HG03196 (cell line): ENCODE data around the gene ZSCAN9.

Experiments used
- ATAC-seq: cut with Tn5 transposase; IDR thresholded peaks from one replicate; pipeline ENCODE4 v1.9.1; 2021; ENCODE audit not compliant: unreplicated experiment

The ZSCAN9 gene

GRCh38 chr6:28220257-28221133, 4.6 kb upstream of the ZSCAN9 start:
- no peak for ATAC-seq

- no peak for ATAC-seq
Measured at GRCh38 chr6:28224131-28225055, 682 bp upstream of the ZSCAN9 start.

- ATAC-seq = no peak
Measured at GRCh38 chr6:28226460-28226859, 1.4 kb downstream of the ZSCAN9 start.

- ATAC-seq = no peak
Measured at GRCh38 chr6:28232785-28233184, 7.7 kb downstream of the ZSCAN9 start.

GRCh38 chr6:28235912-28236452, 10.9 kb downstream of the ZSCAN9 start:
- no peak for ATAC-seq

GRCh38 chr6:28239636-28240035, 14.6 kb downstream of the ZSCAN9 start:
- peak; percentile 67 for ATAC-seq

GRCh38 chr6:28240471-28240870, 15.4 kb downstream of the ZSCAN9 start:
- no peak for ATAC-seq

- ATAC-seq = no peak
Measured at GRCh38 chr6:28243946-28244345, 18.9 kb downstream of the ZSCAN9 start.

- no peak for ATAC-seq
Measured at GRCh38 chr6:28245206-28245941, 20.3 kb downstream of the ZSCAN9 start.

- ATAC-seq = no peak
Measured at GRCh38 chr6:28248916-28249315, 23.8 kb downstream of the ZSCAN9 start.

- ATAC-seq = no peak
Measured at GRCh38 chr6:28250747-28251146, 25.7 kb downstream of the ZSCAN9 start.

- no peak for ATAC-seq
Measured at GRCh38 chr6:28251661-28252008, 26.6 kb downstream of the ZSCAN9 start.

- no peak for ATAC-seq
Measured at GRCh38 chr6:28252009-28252975, 27.2 kb downstream of the ZSCAN9 start, which contains the start of gene ZKSCAN4. Gene ZKSCAN4 (minus strand): TSS chr6:28252269. CDS start chr6:28251980, 289 bp downstream.

- ATAC-seq = no peak
Measured at GRCh38 chr6:28254121-28254519, 29.0 kb downstream of the ZSCAN9 start.

- ATAC-seq = no peak
Measured at GRCh38 chr6:28257042-28257441, 32.0 kb downstream of the ZSCAN9 start.

GRCh38 chr6:28258877-28259777, 34.1 kb downstream of the ZSCAN9 start, which contains the start of gene NKAPL:
Gene NKAPL (plus strand): TSS chr6:28259297. CDS start chr6:28259372, 75 bp downstream.
- ATAC-seq = no peak

- no peak for ATAC-seq
Measured at GRCh38 chr6:28263922-28264321, 38.8 kb downstream of the ZSCAN9 start.

GRCh38 chr6:28264834-28265401, 39.8 kb downstream of the ZSCAN9 start:
- ATAC-seq = no peak
